Endothelial cell of umbilical vein (primary cell): Measurements from ENCODE around the gene CCDC3. TPM values are rescaled to one million over a fixed set of nuclear protein-coding genes. Genes with fewer than 3 reads are reported as not detected.

Experiments
- BruUV-seq: library from RNA; stranded (reverse); fragments of 400-500 nt; replicated peaks from 2 replicates; lab custom pipeline; 2021; lab: Mats Ljungman, UMichigan
- CTCF ChIA-PET: fragments of 300-600, 350-600 bp; sonication (Branson Sonifier 250); formaldehyde crosslinking; loops from one replicate; lab custom pipeline; 2021; ENCODE audit warnings: antibody characterized with exemption, inconsistent platforms; lab: Charles Lee
- POLR2A ChIA-PET: fragments of 300-600, 350-600 bp; sonication (Branson Sonifier 250); formaldehyde crosslinking; loops from one replicate; lab custom pipeline; 2021; ENCODE audit warnings: antibody characterized with exemption, inconsistent platforms; lab: Charles Lee
- DNase-seq: peaks from one replicate; pipeline ENCODE4 v3.0.0-alpha.2; 2011; ENCODE audit warnings: low read depth, low spot score
- FAIRE-seq: peaks from 2 replicates; lab custom pipeline; 2011; peaks lifted over from hg19 to GRCh38; lab: Jason Lieb, UNC
- H2AFZ ChIP-seq: 2 replicates; pipeline ENCODE4 v1.6.0; 2012; ENCODE audit warnings: low read depth, low read length, control low read depth, inconsistent platforms
- H3K27ac ChIP-seq: 2 replicates; pipeline ENCODE4 v1.5.1; 2011; ENCODE audit warnings: low read depth, mild to moderate bottlenecking, control low read depth, low read length, moderate library complexity; ENCODE audit not compliant: insufficient read depth
- H3K27me3 ChIP-seq, 2 experiments: 2 replicates each; pipeline versions ENCODE4 v1.6.0 to v1.6.1; 2011; ENCODE audit warnings: low read length in 2 of 2, mixed read lengths in 1 of 2; ENCODE audit not compliant: control insufficient read depth in 2 of 2, insufficient read depth in 2 of 2
- H3K36me3 ChIP-seq, 2 experiments: 2 replicates in 1 of 2; 3 replicates in 1 of 2; pipeline ENCODE4 v1.5.1; 2011; ENCODE audit warnings: low read length in 2 of 2, mild to moderate bottlenecking in 1 of 2, moderate library complexity in 1 of 2; ENCODE audit not compliant: control insufficient read depth in 2 of 2, insufficient read depth in 2 of 2; ENCODE audit errors: extremely low read depth in 1 of 2
- H3K4me1 ChIP-seq: 3 replicates; pipeline ENCODE4 v1.5.1; 2011; ENCODE audit warnings: mild to moderate bottlenecking, low read length; ENCODE audit not compliant: control insufficient read depth, insufficient read depth; ENCODE audit errors: extremely low read depth
- H3K4me2 ChIP-seq: 2 replicates; pipeline ENCODE4 v1.6.1; 2011; ENCODE audit warnings: low read length, control low read depth, mixed read lengths; ENCODE audit not compliant: insufficient read depth
- H3K4me3 ChIP-seq, 3 experiments: fragments of 200-600 bp in 1 of 3; sonication (generic), shearing (Covaris generic) in 1 of 3; replicated peaks in 1 of 3; 2 replicates each; pipeline ENCODE4 v1.5.1; 2011 to 2016; ENCODE audit warnings: control low read depth in 3 of 3, low read length in 3 of 3, mild to moderate bottlenecking in 2 of 3, inconsistent platforms in 1 of 3, low read depth in 1 of 3, moderate library complexity in 1 of 3; ENCODE audit not compliant: insufficient read depth in 1 of 3
- H3K79me2 ChIP-seq: 2 replicates; pipeline ENCODE4 v1.6.0; 2012; ENCODE audit warnings: low read length, inconsistent platforms; ENCODE audit not compliant: control insufficient read depth, insufficient read depth
- H3K9ac ChIP-seq: replicated peaks from 2 replicates; pipeline ENCODE3; 2011; ENCODE audit warnings: low read length, control low read depth; ENCODE audit not compliant: insufficient read depth; ENCODE audit errors: extremely low read depth
- H3K9me1 ChIP-seq: replicated peaks from 3 replicates; pipeline ENCODE4 v1.6.0; 2011; ENCODE audit warnings: mild to moderate bottlenecking, low read length; ENCODE audit not compliant: control insufficient read depth, insufficient read depth; ENCODE audit errors: extremely low read depth
- H3K9me3 ChIP-seq: replicated peaks from 2 replicates; pipeline ENCODE4 v1.5.1; 2012; ENCODE audit warnings: low read length, inconsistent platforms; ENCODE audit not compliant: control insufficient read depth, insufficient read depth
- H4K20me1 ChIP-seq: replicated peaks from 2 replicates; pipeline ENCODE3; 2011; ENCODE audit warnings: mild to moderate bottlenecking, low read length; ENCODE audit not compliant: control insufficient read depth, insufficient read depth; ENCODE audit errors: extremely low read depth
- CTCF ChIP-seq, 2 donors: IDR thresholded peaks; 1 replicate in 1 of 2; 2 replicates in 1 of 2; pipeline ENCODE4 v1.5.1; 2011; ENCODE audit warnings: low read length in 2 of 2, mild to moderate bottlenecking in 2 of 2, moderate library complexity in 2 of 2, control low read depth in 1 of 2, inconsistent platforms in 1 of 2, low read depth in 1 of 2; ENCODE audit not compliant: insufficient read depth in 1 of 2; ENCODE audit errors: extremely low read depth in 1 of 2
- EZH2 ChIP-seq: IDR thresholded peaks from 2 replicates; pipeline ENCODE4 v1.6.1; 2012; ENCODE audit warnings: borderline replicate concordance, low read depth, mild to moderate bottlenecking, moderate library complexity, low read length, inconsistent platforms; ENCODE audit not compliant: severe bottlenecking
- FOS ChIP-seq: IDR thresholded peaks from 2 replicates; pipeline ENCODE4 v1.6.1; 2011; ENCODE audit warnings: mild to moderate bottlenecking, low read length, moderate library complexity, borderline replicate concordance; ENCODE audit not compliant: insufficient read depth
- GATA2 ChIP-seq: IDR thresholded peaks from 2 replicates; pipeline ENCODE4 v1.7.0; 2011; ENCODE audit warnings: low read depth, mild to moderate bottlenecking, moderate library complexity, mixed read lengths, low read length; ENCODE audit not compliant: insufficient read length, insufficient read depth
- JUN ChIP-seq: IDR thresholded peaks from 2 replicates; pipeline ENCODE4 v1.6.1; 2011; ENCODE audit warnings: borderline replicate concordance, low read depth; ENCODE audit not compliant: insufficient read length, insufficient read depth
- MAX ChIP-seq: IDR thresholded peaks from 2 replicates; pipeline ENCODE4 v1.6.1; 2011; ENCODE audit not compliant: insufficient read depth, insufficient read length
- MYC ChIP-seq: IDR thresholded peaks from one replicate; pipeline ENCODE4 v1.6.1; 2011; ENCODE audit warnings: mild to moderate bottlenecking, low read depth, low read length
- POLR2A ChIP-seq: IDR thresholded peaks from 2 replicates; pipeline ENCODE4 v1.6.1; 2012; ENCODE audit warnings: low read depth, mild to moderate bottlenecking, control low read depth, low read length
- POLR2AphosphoS5 ChIP-seq: IDR thresholded peaks from 2 replicates; pipeline ENCODE4 v1.6.1; 2012; ENCODE audit warnings: low read depth, mild to moderate bottlenecking, control low read depth, low read length, moderate library complexity; ENCODE audit not compliant: insufficient read depth
- dilution Hi-C: fragments of 300-500 bp; cut with MboI; formaldehyde crosslinking; loops from one replicate; pipeline ENCODE4 v1.15.0; 2019; ENCODE audit warnings: low sequenced_read_pairs; ENCODE audit not compliant: extremely low pct_ligation_motif_present
- intact Hi-C: fragments of 100-400 bp; cut with micrococcal nuclease; formaldehyde crosslinking; loops from one replicate; pipeline ENCODE4 v1.10.0; 2022
- polyA plus RNA-seq, 4 experiments: library from polyadenylated mRNA; depleted of rRNA in 3 of 4; stranded (reverse) in 3 of 4; unstranded in 1 of 4; fragments of >200 nt; gene quantifications; 2 replicates each; pipeline versions ENCODE4 v1.2.1 to v1.2.3, GENCODE V29; 2011 to 2012; ENCODE audit warnings: missing spikeins in 1 of 4
- total RNA-seq: library from RNA; stranded (reverse); gene quantifications from 2 replicates; pipeline ENCODE4 v1.2.3, GENCODE V29; 2021

The CCDC3 gene
- total and polyA plus RNA-seq, 2 donors (not counting 3 experiments of a cell fraction or from before 2014, with no cell fraction given) = 0.90 to 1.4 TPM

GRCh38 chr10:13003759-13004158 is 2.2 kb upstream of the CCDC3 start:
- Histone ChIP-seq H3K4me1 (no peaks in the 10 kb centered on the region), H3K79me2 (no peaks in the 10 kb centered on the region), H3K36me3 (no peaks in the 10 kb centered on the region), H3K4me2 (no peak overlapping the region), H4K20me1 (no peaks in the 10 kb centered on the region), H3K27ac (no peak overlapping the region), H3K4me3 (no peak overlapping the region), H3K27me3 (peaks cover 18 to 19% of the 10 kb centered on the region in 2 experiments), H3K9ac (no peak overlapping the region), H2AFZ (no peak overlapping the region), H3K9me1 (no peaks in the 10 kb centered on the region), H3K9me3 (no peaks in the 10 kb centered on the region)
- CTCF ChIA-PET = interaction anchor here (0.9 kb wide), 1 partner anchor 13 kb away, joined by 3 read pairs; no protein-coding TSS in a partner anchor
- no peak for FAIRE-seq
- dilution Hi-C loops (no loop called here), intact Hi-C loops (no loop called here)
- no peak for DNase-seq
- TF ChIP-seq GATA2 (no peak), MYC (no peak), FOS (no peak), CTCF (IDR thresholded peaks at IDR 0.05; ENCODE audit: extremely low read depth in 1 of 2, insufficient read depth in 1 of 2, low read depth in 1 of 2, low read length in 2 of 2) (no peak), POLR2AphosphoS5 (no peak)
- BruUV-seq = no TSS peak
- POLR2A ChIA-PET = no interaction called here

- no TSS peak for BruUV-seq
- DNase-seq (no peak), FAIRE-seq (no peak)
Measured at GRCh38 chr10:13003004-13003403, 1.5 kb upstream of the CCDC3 start.

More at GRCh38 chr10:13003004-13003403, 1.5 kb upstream of the CCDC3 start:
- dilution Hi-C loops (no loop called here), intact Hi-C loops (no loop called here)
- Histone ChIP-seq H3K9ac (no peak overlapping the region), H3K79me2 (no peaks in the 10 kb centered on the region), H3K36me3 (no peaks in the 10 kb centered on the region), H3K27ac (no peak overlapping the region), H3K4me3 (no peak overlapping the region), H3K4me1 (no peaks in the 10 kb centered on the region), H3K9me3 (no peaks in the 10 kb centered on the region), H3K9me1 (no peaks in the 10 kb centered on the region), H2AFZ (no peak overlapping the region), H3K27me3 (peaks cover 18 to 19% of the 10 kb centered on the region in 2 experiments), H3K4me2 (no peak overlapping the region), H4K20me1 (no peaks in the 10 kb centered on the region)
- ChIA-PET POLR2A (no interaction called here), CTCF (interaction anchor here (1.7 kb wide), 1 partner anchor 221 kb away, joined by 3 read pairs; no protein-coding TSS in a partner anchor)
- TF ChIP-seq JUN (no peak), MAX (no peak), MYC (no peak), POLR2AphosphoS5 (no peak), GATA2 (no peak), EZH2 (no peak), FOS (no peak), POLR2A (no peak), CTCF (IDR thresholded peaks at IDR 0.05; ENCODE audit: extremely low read depth in 1 of 2, insufficient read depth in 1 of 2, low read depth in 1 of 2, low read length in 2 of 2) (no peak)
